ENCODE results near the gene ATG9A.
"Not testable (repeated sequence)": the region's sequence is repeated elsewhere in the genome, so short reads cannot be mapped to it uniquely, and the experiment has no call there.

ATG9A gene

DNA sequence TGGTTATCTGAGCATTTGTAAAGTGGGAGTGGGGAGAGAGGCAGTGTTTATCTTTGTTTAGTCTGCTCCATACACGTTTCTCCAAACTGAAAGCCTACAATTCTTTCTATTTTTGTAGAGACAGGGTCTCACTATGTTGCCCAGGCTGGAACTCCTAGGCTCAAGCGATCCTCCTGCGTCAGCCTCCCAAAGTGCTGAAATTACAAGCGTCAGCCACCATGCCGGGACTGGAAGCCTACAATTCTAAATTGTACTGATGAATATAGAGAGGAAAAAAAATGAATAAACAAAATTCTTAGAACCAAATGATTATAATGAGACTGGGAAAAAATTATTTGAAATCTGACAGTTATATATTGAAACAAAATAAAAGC, 24.3 kb downstream of the ATG9A start:
- no peaks in the 10 kb centered on the region for H3K9me3 ChIP-seq (ENCODE audit: control insufficient read depth, insufficient read depth, low read length)
- DNase-seq (ENCODE audit: low read depth, low spot score): no peak
- no peaks in the 10 kb centered on the region for H3K27me3 ChIP-seq (ENCODE audit: control insufficient read depth, insufficient read depth, low read length)
- WGBS (ENCODE audit: insufficient coverage, insufficient read length): no CpG with 5 or more reads among the region's 5 CpGs
- no peaks in the 10 kb centered on the region; the same call in 1 of the 2 replicates for H3K36me3 ChIP-seq (ENCODE audit: control insufficient read depth, insufficient read depth, low read length)
- H3K4me1 ChIP-seq (ENCODE audit: control insufficient read depth, insufficient read depth, low read length): 0 out of 2 replicates have a peak, but pooled peaks cover 1% of the 10 kb centered on the region
- H3K4me3 ChIP-seq (ENCODE audit: low read length): no peak overlapping the region
- no peak overlapping the region for H3K27ac ChIP-seq (ENCODE audit: low read length)

DNA sequence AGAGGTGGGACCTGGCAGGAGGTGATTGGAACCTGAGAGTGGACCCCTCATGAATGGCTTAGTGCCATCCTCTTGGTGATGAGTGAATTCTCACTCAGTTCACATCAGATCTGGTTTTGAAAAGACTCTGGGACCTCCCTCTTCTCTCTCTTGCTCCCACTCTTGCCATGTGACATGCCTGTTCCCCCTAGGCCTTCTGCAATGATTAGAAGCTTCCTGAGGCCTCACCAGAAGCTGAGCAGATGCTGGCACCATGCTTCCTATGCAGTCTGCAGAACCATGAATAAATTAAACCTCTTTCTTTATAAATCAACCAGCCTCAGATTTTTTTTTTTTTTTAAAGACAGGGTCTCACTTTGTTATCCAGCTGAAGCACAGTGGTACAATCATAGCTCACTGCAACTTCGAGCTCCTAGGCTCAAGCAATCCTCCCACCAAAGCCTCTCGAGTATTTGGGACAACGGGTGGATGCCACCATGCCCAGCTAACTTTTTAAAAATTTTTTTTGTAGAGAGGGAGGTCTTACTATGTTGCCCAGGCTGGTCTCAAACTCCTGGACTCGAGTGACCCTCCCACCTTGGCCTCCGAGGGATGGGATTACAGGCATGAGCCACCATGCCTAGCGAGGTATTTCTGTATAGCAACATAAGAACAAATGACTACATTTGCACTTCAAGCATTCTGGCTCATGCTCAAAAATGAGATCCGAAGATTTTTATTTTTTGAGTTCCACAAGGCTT, 24.8 kb downstream of the ATG9A start:
- H3K36me3 ChIP-seq (ENCODE audit: control insufficient read depth, insufficient read depth, low read length): no peaks in the 10 kb centered on the region
- no peak for DNase-seq (ENCODE audit: low read depth, low spot score)
- no peaks in the 10 kb centered on the region for H3K27me3 ChIP-seq (ENCODE audit: control insufficient read depth, insufficient read depth, low read length)
- H3K27ac ChIP-seq (ENCODE audit: low read length): no peak overlapping the region
- H3K9me3 ChIP-seq (ENCODE audit: control insufficient read depth, insufficient read depth, low read length): no peaks in the 10 kb centered on the region
- H3K4me3 ChIP-seq (ENCODE audit: low read length): no peak overlapping the region
- 0 out of 2 replicates have a peak, but pooled peaks cover 1% of the 10 kb centered on the region for H3K4me1 ChIP-seq (ENCODE audit: control insufficient read depth, insufficient read depth, low read length)
- no CpG with 5 or more reads among the region's 7 CpGs for WGBS (ENCODE audit: insufficient coverage, insufficient read length)

DNA sequence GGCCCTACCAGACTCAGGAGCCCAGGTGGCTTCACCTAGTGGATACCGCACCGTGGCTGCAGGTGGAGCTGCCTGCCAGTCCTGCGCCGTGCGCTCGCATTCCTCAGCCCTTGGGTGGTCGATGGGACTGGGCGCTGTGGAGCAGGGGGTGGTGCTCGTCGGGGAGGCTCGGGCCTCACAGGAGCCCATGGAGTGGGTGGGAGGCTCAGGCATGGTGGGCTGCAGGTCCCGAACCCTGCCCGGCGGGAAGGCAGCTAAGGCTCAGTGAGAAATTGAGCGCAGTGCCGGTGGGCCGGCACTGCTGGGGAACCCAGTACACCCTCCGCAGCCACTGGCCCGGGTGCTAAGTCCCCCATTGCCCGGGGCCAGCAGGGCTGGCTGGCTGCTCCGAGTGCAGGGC, 28.1 kb downstream of the ATG9A start:
- not testable (repeated sequence) for H3K27me3 ChIP-seq (ENCODE audit: control insufficient read depth, insufficient read depth, low read length); DNase-seq (ENCODE audit: low read depth, low spot score); H3K9me3 ChIP-seq (ENCODE audit: control insufficient read depth, insufficient read depth, low read length); H3K4me1 ChIP-seq (ENCODE audit: control insufficient read depth, insufficient read depth, low read length); H3K36me3 ChIP-seq (ENCODE audit: control insufficient read depth, insufficient read depth, low read length); H3K4me3 ChIP-seq (ENCODE audit: low read length); H3K27ac ChIP-seq (ENCODE audit: low read length)
- no CpG with 5 or more reads among the region's 21 CpGs for WGBS (ENCODE audit: insufficient coverage, insufficient read length)

DNA sequence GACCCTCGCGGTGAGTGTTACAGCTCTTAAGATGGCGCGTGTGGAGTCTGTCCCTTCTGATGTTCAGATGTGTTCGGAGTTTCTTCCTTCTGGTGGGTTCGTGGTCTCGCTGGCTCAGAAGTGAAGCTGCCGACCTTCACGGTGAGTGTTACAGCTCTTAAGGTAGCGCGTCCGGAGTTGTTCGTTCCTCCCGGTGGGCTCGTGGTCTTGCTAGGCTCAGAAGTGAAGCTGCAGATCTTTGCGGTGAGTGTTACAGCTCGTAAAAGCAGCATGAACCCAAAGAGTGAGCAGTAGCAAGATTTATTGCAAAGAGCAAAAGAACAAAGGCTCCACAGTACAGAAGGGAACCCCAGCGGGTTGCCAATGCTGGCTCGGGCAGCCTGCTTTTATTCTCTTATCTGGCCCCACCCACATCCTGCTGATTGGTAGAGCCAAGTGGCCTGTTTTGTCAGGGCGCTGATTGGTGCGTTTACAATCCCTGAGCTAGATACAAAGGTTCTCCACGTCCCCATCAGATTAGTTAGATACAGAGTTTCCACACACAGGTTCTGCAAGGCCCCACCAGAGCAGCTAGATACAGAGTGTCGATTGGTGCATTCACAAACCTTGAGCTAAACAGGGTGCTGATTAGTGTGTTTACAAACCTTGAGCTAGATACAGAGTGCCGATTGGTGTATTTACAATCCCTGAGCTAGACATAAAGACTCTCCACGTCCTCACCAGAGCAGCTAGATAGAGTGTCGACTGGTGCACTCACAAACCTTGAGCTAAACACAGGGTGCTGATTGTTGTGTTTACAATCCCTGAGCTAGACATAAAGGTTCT, 28.7 kb downstream of the ATG9A start:
- not testable (repeated sequence) for H3K27me3 ChIP-seq (ENCODE audit: control insufficient read depth, insufficient read depth, low read length); H3K4me3 ChIP-seq (ENCODE audit: low read length); H3K4me1 ChIP-seq (ENCODE audit: control insufficient read depth, insufficient read depth, low read length); DNase-seq (ENCODE audit: low read depth, low spot score); H3K9me3 ChIP-seq (ENCODE audit: control insufficient read depth, insufficient read depth, low read length); H3K27ac ChIP-seq (ENCODE audit: low read length); H3K36me3 ChIP-seq (ENCODE audit: control insufficient read depth, insufficient read depth, low read length)
- WGBS (ENCODE audit: insufficient coverage, insufficient read length): no CpG with 5 or more reads among the region's 26 CpGs

DNA sequence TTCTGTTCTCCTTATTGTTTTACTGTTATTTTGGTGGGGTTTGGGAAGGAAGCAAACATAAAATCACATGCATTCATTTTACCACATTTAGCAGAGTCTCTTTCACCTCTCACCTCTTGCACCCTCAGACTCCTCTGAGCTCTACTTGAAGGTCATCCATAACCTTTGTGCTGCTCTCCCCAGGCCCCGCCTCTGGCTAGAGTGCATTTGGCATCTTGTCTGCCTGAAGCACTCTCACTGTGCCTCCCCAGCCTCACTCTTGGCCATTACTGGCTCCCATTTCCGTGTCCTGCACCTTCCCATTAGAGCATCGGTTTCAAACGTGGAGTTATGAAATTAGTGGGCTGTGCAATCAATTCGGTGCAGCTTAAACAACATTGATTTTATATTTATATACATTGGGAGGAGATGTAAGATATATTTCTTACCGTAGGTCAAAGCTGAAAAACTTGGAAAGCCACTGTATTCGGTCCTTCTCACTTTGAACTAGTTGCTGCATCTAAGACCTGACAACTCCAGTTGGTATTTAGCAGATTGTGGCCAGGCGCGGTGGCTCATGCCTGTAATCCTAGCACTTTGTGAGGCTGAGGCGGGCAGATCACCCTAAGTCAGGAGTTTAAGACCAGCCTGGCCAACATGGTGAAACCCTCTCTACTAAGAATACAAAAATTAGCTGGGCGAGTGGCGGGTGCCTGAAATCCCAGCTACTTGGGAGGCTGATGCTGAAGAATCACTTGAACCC, 29.8 kb downstream of the ATG9A start:
- no peaks in the 10 kb centered on the region for H3K9me3 ChIP-seq (ENCODE audit: control insufficient read depth, insufficient read depth, low read length)
- H3K36me3 ChIP-seq (ENCODE audit: control insufficient read depth, insufficient read depth, low read length): no peaks in the 10 kb centered on the region
- no peaks in the 10 kb centered on the region for H3K4me1 ChIP-seq (ENCODE audit: control insufficient read depth, insufficient read depth, low read length)
- no peak overlapping the region for H3K27ac ChIP-seq (ENCODE audit: low read length)
- H3K27me3 ChIP-seq (ENCODE audit: control insufficient read depth, insufficient read depth, low read length): no peaks in the 10 kb centered on the region
- DNase-seq (ENCODE audit: low read depth, low spot score): no peak
- no peak overlapping the region for H3K4me3 ChIP-seq (ENCODE audit: low read length)
- no CpG with 5 or more reads among the region's 12 CpGs for WGBS (ENCODE audit: insufficient coverage, insufficient read length)

DNA sequence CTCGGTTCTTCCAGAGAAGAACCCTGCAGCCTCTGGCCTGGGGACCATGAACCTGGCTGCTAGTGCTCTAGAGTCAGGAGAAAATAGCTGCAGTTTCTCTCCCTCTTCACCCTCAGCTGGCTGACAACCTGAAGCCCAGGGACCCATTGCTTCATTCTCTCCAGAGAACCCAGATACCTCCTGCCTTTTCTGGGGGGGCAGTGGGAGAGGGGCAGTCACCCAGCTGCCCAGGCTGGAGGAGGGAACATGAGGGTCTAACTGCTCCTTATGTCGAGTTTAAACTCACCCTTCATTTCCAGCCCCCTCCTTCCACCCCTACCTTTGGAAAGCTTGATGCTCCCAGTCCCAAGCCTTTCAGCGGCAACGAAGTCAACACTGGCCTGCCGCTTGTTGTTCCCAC, 30.5 kb downstream of the ATG9A start:
- WGBS (ENCODE audit: insufficient coverage, insufficient read length): no CpG with 5 or more reads among the region's 5 CpGs

DNA sequence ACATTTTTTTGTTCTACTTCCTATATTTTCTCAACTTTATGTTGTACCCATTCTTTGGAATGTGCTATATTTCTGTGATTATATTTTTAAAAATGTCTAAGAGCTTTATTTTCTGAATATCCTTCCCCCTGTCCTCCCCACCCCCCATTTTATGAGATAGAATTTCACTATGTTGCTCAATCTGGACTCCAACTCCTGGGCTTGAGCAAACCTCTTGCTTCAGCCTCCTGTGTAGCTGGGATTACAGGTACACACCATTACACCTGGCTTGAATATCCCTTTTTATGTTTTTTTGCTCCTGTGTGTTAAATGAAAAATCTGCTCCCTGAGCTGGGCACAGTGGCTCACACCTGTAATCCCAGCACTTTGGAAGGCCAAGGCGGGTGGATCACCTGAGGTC, 32.0 kb downstream of the ATG9A start:
- Histone ChIP-seq H3K9me3 (ENCODE audit: control insufficient read depth, insufficient read depth, low read length) (no peaks in the 10 kb centered on the region), H3K4me1 (ENCODE audit: control insufficient read depth, insufficient read depth, low read length) (no peaks in the 10 kb centered on the region), H3K27ac (ENCODE audit: low read length) (no peak overlapping the region), H3K4me3 (ENCODE audit: low read length) (no peak overlapping the region), H3K27me3 (ENCODE audit: control insufficient read depth, insufficient read depth, low read length) (no peaks in the 10 kb centered on the region), H3K36me3 (ENCODE audit: control insufficient read depth, insufficient read depth, low read length) (no peaks in the 10 kb centered on the region)
- WGBS (ENCODE audit: insufficient coverage, insufficient read length): no CpG with 5 or more reads among the region's 1 CpG
- no peak for DNase-seq (ENCODE audit: low read depth, low spot score)

More for the DNA sequence above, 30.5 kb downstream of the ATG9A start:
- no peaks in the 10 kb centered on the region for H3K36me3 ChIP-seq (ENCODE audit: control insufficient read depth, insufficient read depth, low read length)
- DNase-seq (ENCODE audit: low read depth, low spot score): no peak
- no peaks in the 10 kb centered on the region for H3K9me3 ChIP-seq (ENCODE audit: control insufficient read depth, insufficient read depth, low read length)
- H3K4me3 ChIP-seq (ENCODE audit: low read length): no peak overlapping the region
- H3K4me1 ChIP-seq (ENCODE audit: control insufficient read depth, insufficient read depth, low read length): no peaks in the 10 kb centered on the region
- H3K27me3 ChIP-seq (ENCODE audit: control insufficient read depth, insufficient read depth, low read length): no peaks in the 10 kb centered on the region
- no peak overlapping the region for H3K27ac ChIP-seq (ENCODE audit: low read length)

DNA sequence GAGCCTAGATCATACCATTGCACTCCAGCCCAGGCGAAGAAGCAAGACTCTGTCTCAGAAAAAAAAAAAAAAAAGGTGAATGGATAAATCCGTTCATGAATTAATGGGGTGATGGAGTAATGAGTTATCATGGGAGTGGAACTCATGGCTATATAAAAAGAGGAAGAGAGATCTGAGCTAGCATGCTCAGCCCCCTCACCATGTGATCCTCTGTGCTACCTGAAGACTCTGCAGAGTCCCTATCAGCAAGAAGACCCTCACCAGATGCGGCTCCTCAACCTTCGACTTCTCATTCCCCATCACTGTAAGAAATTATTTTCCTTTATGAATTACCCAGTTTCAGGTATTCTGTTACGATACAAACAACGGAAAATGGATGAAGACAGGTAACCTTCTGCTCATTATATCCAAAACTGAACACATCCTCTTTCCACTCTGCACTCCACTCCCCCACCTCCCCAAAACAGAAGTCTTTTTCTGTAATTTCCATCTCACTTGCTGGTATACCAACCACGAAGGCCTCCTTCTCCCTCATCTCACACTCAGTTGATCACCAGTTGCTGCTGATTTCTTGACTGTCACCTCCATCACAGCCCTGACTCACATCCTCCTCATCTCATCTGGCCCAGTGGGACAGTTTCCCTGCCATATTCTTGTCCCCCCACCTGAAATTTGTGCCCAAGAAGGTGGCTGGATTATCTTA, 42.5 kb downstream of the ATG9A start:
- Histone ChIP-seq H3K4me1 (ENCODE audit: control insufficient read depth, insufficient read depth, low read length) (no peaks in the 10 kb centered on the region), H3K9me3 (ENCODE audit: control insufficient read depth, insufficient read depth, low read length) (no peaks in the 10 kb centered on the region), H3K27ac (ENCODE audit: low read length) (no peak overlapping the region), H3K36me3 (ENCODE audit: control insufficient read depth, insufficient read depth, low read length) (peaks cover 14% of the 10 kb centered on the region), H3K4me3 (ENCODE audit: low read length) (no peak overlapping the region), H3K27me3 (ENCODE audit: control insufficient read depth, insufficient read depth, low read length) (no peaks in the 10 kb centered on the region)
- DNase-seq (ENCODE audit: low read depth, low spot score): no peak
- WGBS (ENCODE audit: insufficient coverage, insufficient read length): no CpG with 5 or more reads among the region's 7 CpGs

DNA sequence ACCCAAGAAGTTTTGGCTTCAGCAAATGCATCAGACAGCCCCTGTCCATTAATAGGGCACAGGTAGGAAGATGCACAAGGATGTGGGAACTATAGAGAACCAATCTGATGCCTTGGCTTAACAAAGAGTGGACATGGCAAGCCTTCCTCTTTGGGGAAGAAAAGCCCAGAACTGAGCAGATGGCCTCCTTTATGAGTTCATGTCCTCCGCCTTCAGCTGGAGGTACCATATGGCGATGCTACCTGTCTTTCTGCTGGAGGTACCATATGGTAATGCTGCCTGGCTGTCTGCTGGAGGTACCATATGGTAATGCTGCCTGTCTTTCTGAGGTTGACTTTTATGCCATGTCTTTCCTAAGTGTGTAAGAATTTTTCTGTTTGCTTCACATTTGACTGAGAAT, 45.3 kb downstream of the ATG9A start:
- no peak for DNase-seq (ENCODE audit: low read depth, low spot score)
- no peaks in the 10 kb centered on the region for H3K4me1 ChIP-seq (ENCODE audit: control insufficient read depth, insufficient read depth, low read length)
- no CpG with 5 or more reads among the region's 2 CpGs for WGBS (ENCODE audit: insufficient coverage, insufficient read length)
- H3K9me3 ChIP-seq (ENCODE audit: control insufficient read depth, insufficient read depth, low read length): no peaks in the 10 kb centered on the region
- H3K27ac ChIP-seq (ENCODE audit: low read length): no peak overlapping the region
- peaks cover 32% of the 10 kb centered on the region for H3K36me3 ChIP-seq (ENCODE audit: control insufficient read depth, insufficient read depth, low read length)
- H3K4me3 ChIP-seq (ENCODE audit: low read length): no peak overlapping the region
- no peaks in the 10 kb centered on the region for H3K27me3 ChIP-seq (ENCODE audit: control insufficient read depth, insufficient read depth, low read length)

Measured in iPS DF 6.9 (cell line).